Lower leg skin (tissue), 3 donors: Measurements from ENCODE around the gene DROSHA.

Source experiments
- POLR2A ChIP-seq, 2 donors: fragments of 450-650 bp; IDR thresholded peaks; one replicate each; pipeline ENCODE4 v1.6.1; 2016 to 2017; ENCODE audit warnings: antibody characterized with exemption in 2 of 2, mild to moderate bottlenecking in 1 of 2, moderate library complexity in 1 of 2
- TF ChIP-seq, protein P1 (sequence below), 3 donors: fragments of 450-650 bp; IDR thresholded peaks; one replicate each; pipeline ENCODE4 v1.5.1; 2016; ENCODE audit warnings: antibody characterized with exemption in 3 of 3, mild to moderate bottlenecking in 3 of 3, moderate library complexity in 2 of 3

DNA sequence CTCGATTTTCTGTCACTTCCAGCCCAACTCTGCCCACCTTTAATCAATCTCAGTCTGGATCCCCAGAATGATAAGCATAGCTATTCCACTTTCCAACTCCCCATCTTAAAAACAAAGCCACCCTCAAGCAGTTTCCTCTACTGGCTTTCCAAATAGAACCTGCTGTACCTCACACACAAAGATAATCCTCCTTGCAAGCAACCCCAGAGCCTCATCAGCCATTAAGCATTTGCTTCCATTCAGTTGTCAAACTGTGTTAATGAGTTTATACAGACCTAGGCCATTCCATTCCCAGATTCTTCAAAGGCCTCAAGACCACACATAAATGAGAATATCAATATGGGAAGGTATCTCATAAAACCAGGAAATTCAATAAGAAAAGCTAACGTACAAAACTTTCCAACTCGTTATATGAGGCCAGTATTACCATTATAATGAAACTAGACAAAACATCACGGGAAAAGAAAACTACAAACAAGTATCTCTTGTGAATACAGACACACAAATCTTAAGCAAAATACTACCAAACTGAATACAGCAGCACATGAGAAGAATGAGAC is 86.8 kb downstream of the DROSHA start:
- TF ChIP-seq, protein P1, sequence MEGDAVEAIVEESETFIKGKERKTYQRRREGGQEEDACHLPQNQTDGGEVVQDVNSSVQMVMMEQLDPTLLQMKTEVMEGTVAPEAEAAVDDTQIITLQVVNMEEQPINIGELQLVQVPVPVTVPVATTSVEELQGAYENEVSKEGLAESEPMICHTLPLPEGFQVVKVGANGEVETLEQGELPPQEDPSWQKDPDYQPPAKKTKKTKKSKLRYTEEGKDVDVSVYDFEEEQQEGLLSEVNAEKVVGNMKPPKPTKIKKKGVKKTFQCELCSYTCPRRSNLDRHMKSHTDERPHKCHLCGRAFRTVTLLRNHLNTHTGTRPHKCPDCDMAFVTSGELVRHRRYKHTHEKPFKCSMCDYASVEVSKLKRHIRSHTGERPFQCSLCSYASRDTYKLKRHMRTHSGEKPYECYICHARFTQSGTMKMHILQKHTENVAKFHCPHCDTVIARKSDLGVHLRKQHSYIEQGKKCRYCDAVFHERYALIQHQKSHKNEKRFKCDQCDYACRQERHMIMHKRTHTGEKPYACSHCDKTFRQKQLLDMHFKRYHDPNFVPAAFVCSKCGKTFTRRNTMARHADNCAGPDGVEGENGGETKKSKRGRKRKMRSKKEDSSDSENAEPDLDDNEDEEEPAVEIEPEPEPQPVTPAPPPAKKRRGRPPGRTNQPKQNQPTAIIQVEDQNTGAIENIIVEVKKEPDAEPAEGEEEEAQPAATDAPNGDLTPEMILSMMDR (IDR thresholded peaks at IDR 0.05): no peak
- TF ChIP-seq POLR2A (IDR thresholded peaks at IDR 0.05): no peak
